GM12875 (cell line): ENCODE measurements around the gene PSMG4.

Experiments
- H3K4me3 ChIP-seq: one replicate; pipeline ENCODE4 v1.5.1; 2011; ENCODE audit warnings: low read depth, low read length, control low read depth
- CTCF ChIP-seq: IDR thresholded peaks from 2 replicates; pipeline ENCODE4 v1.5.1; 2011; ENCODE audit warnings: low read depth, mild to moderate bottlenecking, control low read depth, inconsistent platforms, low read length, moderate library complexity, borderline replicate concordance; ENCODE audit not compliant: insufficient read depth

The PSMG4 gene

GRCh38 chr6:3253597-3253961 is 5.2 kb upstream of the PSMG4 start:
- TF ChIP-seq CTCF: no peak
- no peak overlapping the region for H3K4me3 ChIP-seq

- no peak overlapping the region for H3K4me3 ChIP-seq
- no peak for TF ChIP-seq CTCF
Observed at GRCh38 chr6:3258201-3258600, 546 bp upstream of the PSMG4 start.

GRCh38 chr6:3259491-3259958 is 778 bp downstream of the PSMG4 start:
- H3K4me3 ChIP-seq: peak overlapping the region; percentile 79
- no peak for TF ChIP-seq CTCF

- no peak for TF ChIP-seq CTCF
- H3K4me3 ChIP-seq: no peak overlapping the region
Observed at GRCh38 chr6:3260296-3260695, 1.5 kb downstream of the PSMG4 start.

- no peak for TF ChIP-seq CTCF
- no peak overlapping the region for H3K4me3 ChIP-seq
Observed at GRCh38 chr6:3260772-3261517, 2.2 kb downstream of the PSMG4 start.

GRCh38 chr6:3261518-3261820 is 2.7 kb downstream of the PSMG4 start:
- TF ChIP-seq CTCF: no peak
- H3K4me3 ChIP-seq: no peak overlapping the region

- TF ChIP-seq CTCF: no peak
- H3K4me3 ChIP-seq: no peak overlapping the region
Observed at GRCh38 chr6:3261921-3262320, 3.2 kb downstream of the PSMG4 start.
